Lower lobe of right lung (tissue), 2 donors: ENCODE results near the gene MAN1A2. TPM values are rescaled to one million over a fixed set of nuclear protein-coding genes. Genes with fewer than 3 reads are reported as not detected.

ENCODE experiments used
- ATAC-seq, 2 donors: fragments of 200-7000 bp; cut with Tn5 transposase; one replicate each; pipeline ENCODE4 v1.9.1; 2020 to 2022; ENCODE audit warnings: mild to moderate bottlenecking in 2 of 2, moderate library complexity in 2 of 2
- DNase-seq: peaks from one replicate; pipeline ENCODE4 v3.0.0-alpha.2; 2020
- H3K27ac ChIP-seq: fragments of 200-600 bp; one replicate; pipeline ENCODE4 v1.8.0; 2022
- H3K27me3 ChIP-seq: fragments of 200-600 bp; one replicate; pipeline ENCODE4 v1.8.0; 2022; ENCODE audit warnings: low read depth
- H3K36me3 ChIP-seq: fragments of 200-600 bp; one replicate; pipeline ENCODE4 v1.8.0; 2022; ENCODE audit warnings: mild to moderate bottlenecking
- H3K4me1 ChIP-seq: fragments of 200-600 bp; one replicate; pipeline ENCODE4 v1.8.0; 2022
- H3K4me3 ChIP-seq: fragments of 200-600 bp; one replicate; pipeline ENCODE4 v1.8.0; 2022; ENCODE audit warnings: mild to moderate bottlenecking
- H3K9me3 ChIP-seq: fragments of 200-600 bp; one replicate; pipeline ENCODE4 v1.8.0; 2022
- CTCF ChIP-seq: fragments of 200-600 bp; IDR thresholded peaks from one replicate; pipeline ENCODE4 v1.8.0; 2022; ENCODE audit warnings: antibody characterized with exemption, mild to moderate bottlenecking
- intact Hi-C: fragments of 100-400 bp; cut with DNase I; formaldehyde crosslinking; loops from one replicate; pipeline ENCODE4 v1.11.0; 2022
- total RNA-seq: library from RNA; stranded (reverse); fragmentation: NEBNext Ultra II Directional; extraction: Animal tissue kit (Norgen Biotek cat#: 25700); gene quantifications from one replicate; pipeline ENCODE4 v1.2.1, GENCODE V29; 2021
- donor health status: DM: no; HTN: yes; CAD: no; lungs with severe emphysema.

Gene MAN1A2
- total RNA-seq, 1 donor from 2014 or later: 39.6 TPM

GRCh38 chr1:117416004-117416403, 48.8 kb downstream of the MAN1A2 start:
- H3K9me3 ChIP-seq: no peaks in the 10 kb centered on the region
- intact Hi-C loops: no loop called here
- H3K36me3 ChIP-seq: peaks cover 9% of the 10 kb centered on the region
- H3K27me3 ChIP-seq: no peaks in the 10 kb centered on the region
- no peak for TF ChIP-seq CTCF
- no peaks in the 10 kb centered on the region for H3K4me1 ChIP-seq
- H3K4me3 ChIP-seq: no peak overlapping the region
- DNase-seq (no peak), ATAC-seq (no peak)
- no peak overlapping the region for H3K27ac ChIP-seq

GRCh38 chr1:117416546-117417125, 49.4 kb downstream of the MAN1A2 start:
- no peaks in the 10 kb centered on the region for H3K4me1 ChIP-seq
- no peaks in the 10 kb centered on the region for H3K9me3 ChIP-seq
- DNase-seq (no peak), ATAC-seq (no peak)
- H3K4me3 ChIP-seq: no peak overlapping the region
- H3K27ac ChIP-seq: no peak overlapping the region
- peaks cover 9% of the 10 kb centered on the region for H3K36me3 ChIP-seq
- TF ChIP-seq CTCF: no peak
- no peaks in the 10 kb centered on the region for H3K27me3 ChIP-seq
- intact Hi-C loops: no loop called here

- no peak overlapping the region for H3K4me3 ChIP-seq
- intact Hi-C loops: no loop called here
- H3K36me3 ChIP-seq: no peaks in the 10 kb centered on the region
- TF ChIP-seq CTCF: no peak
- peaks cover 20% of the 10 kb centered on the region for H3K9me3 ChIP-seq
- no peak for DNase-seq
- no peaks in the 10 kb centered on the region for H3K4me1 ChIP-seq
- H3K27ac ChIP-seq: no peak overlapping the region
- no peaks in the 10 kb centered on the region for H3K27me3 ChIP-seq
- ATAC-seq: no peak
Observed at GRCh38 chr1:117425050-117425734, 57.9 kb downstream of the MAN1A2 start.

- intact Hi-C loops: no loop called here
- TF ChIP-seq CTCF: no peak
- DNase-seq: no peak
- Histone ChIP-seq H3K27ac (no peak overlapping the region), H3K36me3 (no peaks in the 10 kb centered on the region), H3K27me3 (no peaks in the 10 kb centered on the region), H3K9me3 (peaks cover 20% of the 10 kb centered on the region), H3K4me1 (no peaks in the 10 kb centered on the region), H3K4me3 (no peak overlapping the region)
- no peak for ATAC-seq
Observed at GRCh38 chr1:117427297-117427696, 60.0 kb downstream of the MAN1A2 start.

GRCh38 chr1:117433943-117434342, 66.7 kb downstream of the MAN1A2 start:
- Histone ChIP-seq H3K4me3 (no peak overlapping the region), H3K27ac (no peak overlapping the region), H3K9me3 (no peaks in the 10 kb centered on the region), H3K27me3 (no peaks in the 10 kb centered on the region), H3K4me1 (no peaks in the 10 kb centered on the region), H3K36me3 (no peaks in the 10 kb centered on the region)
- DNase-seq: no peak
- no peak for TF ChIP-seq CTCF
- no peak for ATAC-seq
- intact Hi-C loops: no loop called here
